HFF-Myc (cell line): Measurements from ENCODE around the gene DPY19L1.

Experiments
- DNase-seq: peaks from one replicate; pipeline ENCODE4 v3.0.0-alpha.2; 2011; ENCODE audit warnings: low read depth; ENCODE audit errors: extremely low read depth
- H3K4me3 ChIP-seq: replicated peaks from 2 replicates; pipeline ENCODE4 v1.5.1; 2011; ENCODE audit warnings: low read depth, mild to moderate bottlenecking, control low read depth, low read length
- CTCF ChIP-seq: IDR thresholded peaks from 2 replicates; pipeline ENCODE4 v1.5.1; 2012; ENCODE audit warnings: mild to moderate bottlenecking, low read depth, low read length, control low read depth; ENCODE audit errors: missing control alignments

DPY19L1 gene

GRCh38 chr7:35032166-35032565 is 5.1 kb downstream of the DPY19L1 start:
- no peak overlapping the region for H3K4me3 ChIP-seq
- DNase-seq, result no peak
- no peak for TF ChIP-seq CTCF

- no peak for TF ChIP-seq CTCF
- no peak overlapping the region for H3K4me3 ChIP-seq
- DNase-seq, result no peak
These were observed 6.4 kb downstream of the DPY19L1 start for GRCh38 chr7:35030848-35031247.

- H3K4me3 ChIP-seq, result no peak overlapping the region
- TF ChIP-seq CTCF, result no peak
- DNase-seq, result no peak
These were observed 8.0 kb downstream of the DPY19L1 start for GRCh38 chr7:35029311-35029710.

- no peak for TF ChIP-seq CTCF
- DNase-seq, result no peak
- H3K4me3 ChIP-seq, result no peak overlapping the region
These were observed 11.1 kb downstream of the DPY19L1 start for GRCh38 chr7:35026150-35026549.

- DNase-seq, result no peak
- no peak for TF ChIP-seq CTCF
- H3K4me3 ChIP-seq, result no peak overlapping the region
These were observed 11.9 kb downstream of the DPY19L1 start for GRCh38 chr7:35025369-35025870.

GRCh38 chr7:35024298-35024697 is 13.0 kb downstream of the DPY19L1 start:
- TF ChIP-seq CTCF, result no peak
- DNase-seq, result no peak
- no peak overlapping the region for H3K4me3 ChIP-seq

- TF ChIP-seq CTCF, result no peak
- H3K4me3 ChIP-seq, result no peak overlapping the region
- no peak for DNase-seq
These were observed 14.6 kb downstream of the DPY19L1 start for GRCh38 chr7:35022725-35023124.
